GM12878 (cell line): ENCODE measurements around the gene NCKIPSD. TPM values are rescaled to one million over a fixed set of nuclear protein-coding genes. Genes with fewer than 3 reads are reported as not detected.

Source experiments
- ATAC-seq: fragments of 200-7000 bp; cut with Tn5 transposase; 3 replicates; pipeline ENCODE4 v1.9.1; 2020; ENCODE audit warnings: mild to moderate bottlenecking, moderate library complexity
- BruUV-seq: library from RNA; stranded (reverse); fragments of 400-500 nt; replicated peaks from 2 replicates; lab custom pipeline; 2021; lab: Mats Ljungman, UMichigan
- CTCF ChIA-PET: fragments of 300-600 bp; sonication (Branson Sonifier 250); formaldehyde crosslinking; extraction: SDS; loops from one replicate; lab custom pipeline; 2021; ENCODE audit warnings: inconsistent platforms; lab: Yijun Ruan, JAX
- POLR2A ChIA-PET: fragments of 350-600 bp; formaldehyde crosslinking; extraction: SDS; loops from one replicate; lab custom pipeline; 2021; ENCODE audit warnings: inconsistent platforms; lab: Charles Lee
- RAD21 ChIA-PET: fragments of 300-600 bp; sonication (Branson Sonifier 250); formaldehyde crosslinking; loops from one replicate; lab custom pipeline; 2023; ENCODE audit warnings: antibody characterized with exemption; ENCODE audit not compliant: unreplicated experiment; lab: Charles Lee
- SMC1A ChIA-PET: fragments of 300-600 bp; sonication (Branson Sonifier 250); formaldehyde crosslinking; loops from one replicate; lab custom pipeline; 2023; ENCODE audit not compliant: unreplicated experiment, uncharacterized antibody; lab: Charles Lee
- DNase-seq: peaks from one replicate; pipeline ENCODE4 v3.0.0-alpha.2; 2011; ENCODE audit warnings: low read depth, low spot score
- FAIRE-seq: peaks from 3 replicates; lab custom pipeline; 2011; peaks lifted over from hg19 to GRCh38; lab: Jason Lieb, UNC
- H2AFZ ChIP-seq: 2 replicates; pipeline ENCODE4 v1.6.0; 2011; ENCODE audit warnings: low read depth, low read length, control low read depth; ENCODE audit not compliant: control insufficient read depth
- H3K27ac ChIP-seq: 2 replicates; pipeline ENCODE4 v1.5.1; 2011; ENCODE audit warnings: control low read depth; ENCODE audit not compliant: control insufficient read depth, insufficient read depth
- H3K27me3 ChIP-seq, 2 experiments: replicated peaks in 1 of 2; 2 replicates each; pipeline versions ENCODE4 v1.6.0 to v1.6.1; 2011; ENCODE audit warnings: low read length in 1 of 2; ENCODE audit not compliant: control insufficient read depth in 2 of 2, insufficient read depth in 2 of 2
- H3K36me3 ChIP-seq, 2 experiments: 2 replicates each; pipeline ENCODE4 v1.5.1; 2011; ENCODE audit warnings: low read length in 1 of 2; ENCODE audit not compliant: control insufficient read depth in 2 of 2, insufficient read depth in 2 of 2
- H3K4me1 ChIP-seq: 2 replicates; pipeline ENCODE4 v1.6.1; 2011; ENCODE audit warnings: mild to moderate bottlenecking, low read length, moderate library complexity, mixed read lengths; ENCODE audit not compliant: control insufficient read depth, insufficient read depth
- H3K4me2 ChIP-seq: 2 replicates; pipeline ENCODE4 v1.6.0; 2011; ENCODE audit warnings: control low read depth; ENCODE audit not compliant: control insufficient read depth, insufficient read depth
- H3K4me3 ChIP-seq: fragments of 200-600 bp; sonication (generic); 2 replicates; pipeline ENCODE4 v1.5.1; 2016
- H3K79me2 ChIP-seq: 2 replicates; pipeline ENCODE4 v1.6.0; 2011; ENCODE audit warnings: low read length; ENCODE audit not compliant: control insufficient read depth, insufficient read depth
- H3K9ac ChIP-seq: 2 replicates; pipeline ENCODE4 v1.8.0; 2011; ENCODE audit warnings: low read length, control low read depth, mixed read lengths; ENCODE audit not compliant: control insufficient read depth, insufficient read depth
- H3K9me3 ChIP-seq: replicated peaks from 3 replicates; pipeline ENCODE4 v1.5.1; 2011; ENCODE audit warnings: mild to moderate bottlenecking, low read length; ENCODE audit not compliant: control insufficient read depth, insufficient read depth
- H4K20me1 ChIP-seq: 2 replicates; pipeline ENCODE4 v1.6.0; 2011; ENCODE audit not compliant: control insufficient read depth, insufficient read depth
- POLR2AphosphoS5 ChIP-seq: IDR thresholded peaks from 2 replicates; pipeline ENCODE4 v1.6.1; 2011; ENCODE audit warnings: mild to moderate bottlenecking, low read length, inconsistent platforms
- WGBS: methylation state at CpG from one replicate; pipeline ENCODE4 v1.1.6; 2016; ENCODE audit warnings: low lambda C conversion rate; ENCODE audit not compliant: insufficient replicate concordance, insufficient coverage; ENCODE audit errors: missing lambda C conversion rate; 5-methylcytosine and 5-hydroxymethylcytosine counted together
- in situ Hi-C: fragments of 300-500 bp; cut with MboI; formaldehyde crosslinking; loops from 9 replicates; pipeline ENCODE4 v1.14.3; 2018; ENCODE audit warnings: mixed read lengths
- intact Hi-C: fragments of 100-400 bp; cut with micrococcal nuclease; formaldehyde crosslinking; loops from one replicate; pipeline ENCODE4 v1.14.2; 2022; ENCODE audit not compliant: unreplicated experiment
- polyA plus RNA-seq, 11 experiments: library from polyadenylated mRNA; depleted of rRNA in 4 of 11; unstranded in 6 of 11; stranded (reverse) in 5 of 11; fragments of >200 nt; fragmentation: Nextera tagmentation in 4 of 11; fragmentation: Illumina TruSeq in 1 of 11; extraction: Ambion mirVana in 4 of 11; extraction: Trizol in 1 of 11; gene quantifications; 1 replicate in 1 of 11; 2 replicates in 10 of 11; pipeline versions ENCODE4 v1.2.1 to v1.2.3, GENCODE V29; 2011 to 2016; ENCODE audit warnings: inconsistent platforms in 2 of 11, missing spikeins in 2 of 11, low read depth in 1 of 11
- total RNA-seq, 4 experiments: library from RNA; depleted of rRNA in 3 of 4; stranded (reverse); fragments of >200 nt in 3 of 4; fragmentation: Illumina TruSeq in 1 of 4; extraction: Trizol in 1 of 4; gene quantifications; 2 replicates each; pipeline versions ENCODE4 v1.2.1 to v1.2.3, GENCODE V29; 2013 to 2021
- TF ChIP-seq, protein P1 (sequence below): IDR thresholded peaks from 2 replicates; pipeline ENCODE4 v1.6.1; 2011; ENCODE audit warnings: borderline replicate concordance, low read depth, mild to moderate bottlenecking, moderate library complexity, mixed read lengths, low read length; ENCODE audit not compliant: insufficient read depth; ENCODE audit errors: extremely low read length
- TF ChIP-seq, protein P2 (sequence below): fragments of 450-650 bp; IDR thresholded peaks from 2 replicates; pipeline ENCODE4 v1.6.1; 2017; ENCODE audit warnings: borderline replicate concordance

The NCKIPSD gene
- total and polyA plus RNA-seq, 10 of the 15 experiments (the other 5 are each of a cell fraction or from before 2014, with no cell fraction given): 0.93 to 31.6 (median 15.2) TPM

DNA sequence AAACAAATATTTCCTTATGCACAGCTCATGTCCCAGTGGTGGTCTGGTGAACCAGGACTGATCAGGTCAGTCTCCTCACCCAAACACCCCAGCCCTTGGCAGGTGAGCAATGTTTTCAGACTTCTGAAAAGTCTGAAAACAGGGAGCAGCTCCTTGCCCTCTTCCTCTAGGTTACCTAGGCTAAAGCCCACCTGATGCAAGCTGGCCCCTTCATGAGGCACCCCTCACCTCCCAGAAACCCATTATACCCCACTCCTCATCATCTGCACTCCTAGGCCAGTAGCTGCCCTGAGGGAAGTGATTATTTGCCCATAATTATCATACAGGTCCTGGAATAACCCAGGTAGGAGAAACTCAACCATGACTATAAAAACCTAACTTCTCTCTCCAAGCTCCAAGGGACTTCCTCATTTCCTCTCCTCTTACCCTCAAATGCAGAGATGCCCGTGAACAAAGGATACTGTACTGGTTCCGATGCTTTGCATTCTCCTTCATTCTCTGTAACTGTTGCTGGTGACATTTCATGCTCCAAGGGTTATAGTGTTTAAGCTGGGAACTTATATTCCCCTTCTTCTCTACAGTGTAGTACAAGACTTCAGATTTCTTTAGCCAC, 5.2 kb upstream of the NCKIPSD start:
- no peaks in the 10 kb centered on the region for H3K4me1 ChIP-seq
- H3K4me3 ChIP-seq: no peak overlapping the region
- ATAC-seq: no peak
- no peaks in the 10 kb centered on the region for H3K27me3 ChIP-seq
- DNase-seq: no peak
- intact Hi-C loops (no loop called here), in situ Hi-C loops (no loop called here)
- RAD21 ChIA-PET: no interaction called here
- H3K36me3 ChIP-seq: peaks cover 45 to 49% of the 10 kb centered on the region in 2 experiments
- POLR2A ChIA-PET: interaction anchor here (0.6 to 1.1 kb wide), 3 partner anchors 12 to 342 kb away, joined by 3 to 4 read pairs (median 3); no protein-coding TSS in a partner anchor
- TF ChIP-seq, protein P1, sequence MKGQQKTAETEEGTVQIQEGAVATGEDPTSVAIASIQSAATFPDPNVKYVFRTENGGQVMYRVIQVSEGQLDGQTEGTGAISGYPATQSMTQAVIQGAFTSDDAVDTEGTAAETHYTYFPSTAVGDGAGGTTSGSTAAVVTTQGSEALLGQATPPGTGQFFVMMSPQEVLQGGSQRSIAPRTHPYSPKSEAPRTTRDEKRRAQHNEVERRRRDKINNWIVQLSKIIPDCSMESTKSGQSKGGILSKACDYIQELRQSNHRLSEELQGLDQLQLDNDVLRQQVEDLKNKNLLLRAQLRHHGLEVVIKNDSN: no peak
- TF ChIP-seq, protein P2, sequence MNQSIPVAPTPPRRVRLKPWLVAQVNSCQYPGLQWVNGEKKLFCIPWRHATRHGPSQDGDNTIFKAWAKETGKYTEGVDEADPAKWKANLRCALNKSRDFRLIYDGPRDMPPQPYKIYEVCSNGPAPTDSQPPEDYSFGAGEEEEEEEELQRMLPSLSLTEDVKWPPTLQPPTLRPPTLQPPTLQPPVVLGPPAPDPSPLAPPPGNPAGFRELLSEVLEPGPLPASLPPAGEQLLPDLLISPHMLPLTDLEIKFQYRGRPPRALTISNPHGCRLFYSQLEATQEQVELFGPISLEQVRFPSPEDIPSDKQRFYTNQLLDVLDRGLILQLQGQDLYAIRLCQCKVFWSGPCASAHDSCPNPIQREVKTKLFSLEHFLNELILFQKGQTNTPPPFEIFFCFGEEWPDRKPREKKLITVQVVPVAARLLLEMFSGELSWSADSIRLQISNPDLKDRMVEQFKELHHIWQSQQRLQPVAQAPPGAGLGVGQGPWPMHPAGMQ: no peak
- 0 out of 2 replicates have a peak, but pooled peaks have one; percentile 60 for TF ChIP-seq POLR2AphosphoS5
- H3K79me2 ChIP-seq: no peaks in the 10 kb centered on the region; the same call in 1 of the 2 replicates
- no peak overlapping the region for H3K9ac ChIP-seq
- CTCF ChIA-PET: interaction anchor here (0.8 to 1.2 kb wide), 2 partner anchors 19 to 254 kb away, joined by 3 read pairs; no protein-coding TSS in a partner anchor
- no peak overlapping the region for H2AFZ ChIP-seq
- H3K4me2 ChIP-seq: no peak overlapping the region
- SMC1A ChIA-PET: interaction anchor here (0.5 kb wide), 1 partner anchor 205 kb away, joined by 3 read pairs; no protein-coding TSS in a partner anchor
- 96% methylated on average over 2 of the region's 2 CpGs for WGBS
- H4K20me1 ChIP-seq: no peaks in the 10 kb centered on the region; the same call in none of the 2 replicates
- BruUV-seq: no TSS peak
- no peak overlapping the region for H3K27ac ChIP-seq
- FAIRE-seq: no peak
- no peaks in the 10 kb centered on the region for H3K9me3 ChIP-seq
